ENCODE results near the gene ZNF862. TPM values are rescaled to one million over a fixed set of nuclear protein-coding genes. Genes with fewer than 3 reads are reported as not detected.

ZNF862 gene
- total and polyA plus RNA-seq, 2 experiments from 2014 or later: 0.94 to 2.3 TPM

DNA sequence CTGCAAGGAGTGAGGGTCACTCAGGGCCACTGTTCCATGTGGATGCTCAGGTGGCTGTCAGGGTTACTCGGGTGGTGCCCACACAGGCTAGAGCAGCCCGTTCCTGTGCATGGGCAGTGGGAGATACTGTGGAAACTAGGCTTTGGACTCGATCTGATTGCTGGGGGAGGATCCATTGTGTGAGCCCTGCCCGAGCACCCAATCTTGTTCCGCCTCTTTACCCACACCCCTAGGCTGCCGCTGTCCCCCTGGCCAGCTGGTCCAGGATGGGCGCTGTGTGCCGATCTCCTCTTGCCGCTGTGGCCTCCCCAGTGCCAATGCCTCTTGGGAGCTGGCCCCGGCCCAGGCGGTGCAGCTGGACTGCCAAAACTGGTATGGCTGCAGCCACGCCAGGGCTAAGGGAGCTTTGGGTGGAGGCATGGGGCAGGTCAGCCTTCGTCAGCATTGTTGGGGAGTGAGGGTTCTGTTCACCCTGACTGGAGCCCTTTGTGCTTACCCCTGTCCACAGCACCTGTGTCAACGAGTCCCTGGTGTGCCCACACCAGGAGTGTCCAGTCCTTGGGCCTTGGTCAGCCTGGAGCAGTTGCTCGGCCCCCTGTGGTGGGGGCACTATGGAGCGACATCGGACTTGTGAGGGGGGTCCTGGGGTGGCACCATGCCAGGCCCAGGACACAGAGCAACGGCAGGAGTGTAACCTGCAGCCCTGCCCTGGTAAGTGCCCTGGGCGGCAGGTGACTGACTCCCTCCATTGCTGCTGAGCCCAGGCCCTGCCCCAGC is 12.4 kb upstream of the ZNF862 start:
- H3K4me3 Mint-ChIP-seq: no peak overlapping the region
- Histone ChIP-seq H3K4me1 (ENCODE audit: insufficient read depth) (no peaks in the 10 kb centered on the region), H3K4me2 (no peak overlapping the region), H3K36me3 (ENCODE audit: insufficient read depth) (no peaks in the 10 kb centered on the region), H2AFZ (no peak overlapping the region), H3K79me2 (replicated peaks; ENCODE audit: insufficient read depth) (no peaks in the 10 kb centered on the region), H3K4me3 (no peak overlapping the region), H4K20me1 (replicated peaks; ENCODE audit: insufficient read depth) (no peaks in the 10 kb centered on the region), H3K27ac (ENCODE audit: low read depth) (no peak overlapping the region), H3K9me2 (ENCODE audit: insufficient read depth) (no peaks in the 10 kb centered on the region), H3K27me3 (ENCODE audit: insufficient read depth) (no peaks in the 10 kb centered on the region), H3F3A (replicated peaks; ENCODE audit: low read depth) (no peaks in the 10 kb centered on the region)
- DNase-seq (ENCODE audit: low spot score) (no peak), ATAC-seq (no peak)
- peaks cover 14% of the 10 kb centered on the region; the same call in 2 of the 3 replicates for H3K9me3 Mint-ChIP-seq
- no peak overlapping the region for H3K27ac Mint-ChIP-seq
- peaks cover 8% of the 10 kb centered on the region for H3K27me3 Mint-ChIP-seq (ENCODE audit: insufficient read depth, low read depth, poor library complexity)
- H3K4me1 Mint-ChIP-seq: no peaks in the 10 kb centered on the region
- no peaks in the 10 kb centered on the region for H3K36me3 Mint-ChIP-seq (ENCODE audit: low read depth)
- TF ChIP-seq JUNB (IDR thresholded peaks at IDR 0.05; ENCODE audit: unreplicated experiment): no peak
- no peak for TF ChIP-seq EZH2 (IDR thresholded peaks at IDR 0.05; ENCODE audit: low read depth, unreplicated experiment)
- TF ChIP-seq, protein P1, sequence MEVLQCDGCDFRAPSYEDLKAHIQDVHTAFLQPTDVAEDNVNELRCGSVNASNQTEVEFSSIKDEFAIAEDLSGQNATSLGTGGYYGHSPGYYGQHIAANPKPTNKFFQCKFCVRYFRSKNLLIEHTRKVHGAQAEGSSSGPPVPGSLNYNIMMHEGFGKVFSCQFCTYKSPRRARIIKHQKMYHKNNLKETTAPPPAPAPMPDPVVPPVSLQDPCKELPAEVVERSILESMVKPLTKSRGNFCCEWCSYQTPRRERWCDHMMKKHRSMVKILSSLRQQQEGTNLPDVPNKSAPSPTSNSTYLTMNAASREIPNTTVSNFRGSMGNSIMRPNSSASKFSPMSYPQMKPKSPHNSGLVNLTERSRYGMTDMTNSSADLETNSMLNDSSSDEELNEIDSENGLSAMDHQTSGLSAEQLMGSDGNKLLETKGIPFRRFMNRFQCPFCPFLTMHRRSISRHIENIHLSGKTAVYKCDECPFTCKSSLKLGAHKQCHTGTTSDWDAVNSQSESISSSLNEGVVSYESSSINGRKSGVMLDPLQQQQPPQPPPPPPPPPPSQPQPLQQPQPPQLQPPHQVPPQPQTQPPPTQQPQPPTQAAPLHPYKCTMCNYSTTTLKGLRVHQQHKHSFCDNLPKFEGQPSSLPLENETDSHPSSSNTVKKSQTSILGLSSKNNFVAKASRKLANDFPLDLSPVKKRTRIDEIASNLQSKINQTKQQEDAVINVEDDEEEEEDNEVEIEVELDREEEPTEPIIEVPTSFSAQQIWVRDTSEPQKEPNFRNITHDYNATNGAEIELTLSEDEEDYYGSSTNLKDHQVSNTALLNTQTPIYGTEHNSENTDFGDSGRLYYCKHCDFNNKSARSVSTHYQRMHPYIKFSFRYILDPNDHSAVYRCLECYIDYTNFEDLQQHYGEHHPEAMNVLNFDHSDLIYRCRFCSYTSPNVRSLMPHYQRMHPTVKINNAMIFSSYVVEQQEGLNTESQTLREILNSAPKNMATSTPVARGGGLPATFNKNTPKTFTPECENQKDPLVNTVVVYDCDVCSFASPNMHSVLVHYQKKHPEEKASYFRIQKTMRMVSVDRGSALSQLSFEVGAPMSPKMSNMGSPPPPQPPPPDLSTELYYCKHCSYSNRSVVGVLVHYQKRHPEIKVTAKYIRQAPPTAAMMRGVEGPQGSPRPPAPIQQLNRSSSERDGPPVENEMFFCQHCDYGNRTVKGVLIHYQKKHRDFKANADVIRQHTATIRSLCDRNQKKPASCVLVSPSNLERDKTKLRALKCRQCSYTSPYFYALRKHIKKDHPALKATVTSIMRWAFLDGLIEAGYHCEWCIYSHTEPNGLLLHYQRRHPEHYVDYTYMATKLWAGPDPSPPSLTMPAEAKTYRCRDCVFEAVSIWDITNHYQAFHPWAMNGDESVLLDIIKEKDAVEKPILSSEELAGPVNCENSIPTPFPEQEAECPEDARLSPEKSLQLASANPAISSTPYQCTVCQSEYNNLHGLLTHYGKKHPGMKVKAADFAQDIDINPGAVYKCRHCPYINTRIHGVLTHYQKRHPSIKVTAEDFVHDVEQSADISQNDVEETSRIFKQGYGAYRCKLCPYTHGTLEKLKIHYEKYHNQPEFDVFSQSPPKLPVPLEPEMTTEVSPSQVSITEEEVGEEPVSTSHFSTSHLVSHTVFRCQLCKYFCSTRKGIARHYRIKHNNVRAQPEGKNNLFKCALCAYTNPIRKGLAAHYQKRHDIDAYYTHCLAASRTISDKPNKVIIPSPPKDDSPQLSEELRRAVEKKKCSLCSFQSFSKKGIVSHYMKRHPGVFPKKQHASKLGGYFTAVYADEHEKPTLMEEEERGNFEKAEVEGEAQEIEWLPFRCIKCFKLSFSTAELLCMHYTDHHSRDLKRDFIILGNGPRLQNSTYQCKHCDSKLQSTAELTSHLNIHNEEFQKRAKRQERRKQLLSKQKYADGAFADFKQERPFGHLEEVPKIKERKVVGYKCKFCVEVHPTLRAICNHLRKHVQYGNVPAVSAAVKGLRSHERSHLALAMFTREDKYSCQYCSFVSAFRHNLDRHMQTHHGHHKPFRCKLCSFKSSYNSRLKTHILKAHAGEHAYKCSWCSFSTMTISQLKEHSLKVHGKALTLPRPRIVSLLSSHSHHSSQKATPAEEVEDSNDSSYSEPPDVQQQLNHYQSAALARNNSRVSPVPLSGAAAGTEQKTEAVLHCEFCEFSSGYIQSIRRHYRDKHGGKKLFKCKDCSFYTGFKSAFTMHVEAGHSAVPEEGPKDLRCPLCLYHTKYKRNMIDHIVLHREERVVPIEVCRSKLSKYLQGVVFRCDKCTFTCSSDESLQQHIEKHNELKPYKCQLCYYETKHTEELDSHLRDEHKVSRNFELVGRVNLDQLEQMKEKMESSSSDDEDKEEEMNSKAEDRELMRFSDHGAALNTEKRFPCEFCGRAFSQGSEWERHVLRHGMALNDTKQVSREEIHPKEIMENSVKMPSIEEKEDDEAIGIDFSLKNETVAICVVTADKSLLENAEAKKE (CRISPR knock-in tag; IDR thresholded peaks at IDR 0.05): no peak
- TF ChIP-seq, protein P2, sequence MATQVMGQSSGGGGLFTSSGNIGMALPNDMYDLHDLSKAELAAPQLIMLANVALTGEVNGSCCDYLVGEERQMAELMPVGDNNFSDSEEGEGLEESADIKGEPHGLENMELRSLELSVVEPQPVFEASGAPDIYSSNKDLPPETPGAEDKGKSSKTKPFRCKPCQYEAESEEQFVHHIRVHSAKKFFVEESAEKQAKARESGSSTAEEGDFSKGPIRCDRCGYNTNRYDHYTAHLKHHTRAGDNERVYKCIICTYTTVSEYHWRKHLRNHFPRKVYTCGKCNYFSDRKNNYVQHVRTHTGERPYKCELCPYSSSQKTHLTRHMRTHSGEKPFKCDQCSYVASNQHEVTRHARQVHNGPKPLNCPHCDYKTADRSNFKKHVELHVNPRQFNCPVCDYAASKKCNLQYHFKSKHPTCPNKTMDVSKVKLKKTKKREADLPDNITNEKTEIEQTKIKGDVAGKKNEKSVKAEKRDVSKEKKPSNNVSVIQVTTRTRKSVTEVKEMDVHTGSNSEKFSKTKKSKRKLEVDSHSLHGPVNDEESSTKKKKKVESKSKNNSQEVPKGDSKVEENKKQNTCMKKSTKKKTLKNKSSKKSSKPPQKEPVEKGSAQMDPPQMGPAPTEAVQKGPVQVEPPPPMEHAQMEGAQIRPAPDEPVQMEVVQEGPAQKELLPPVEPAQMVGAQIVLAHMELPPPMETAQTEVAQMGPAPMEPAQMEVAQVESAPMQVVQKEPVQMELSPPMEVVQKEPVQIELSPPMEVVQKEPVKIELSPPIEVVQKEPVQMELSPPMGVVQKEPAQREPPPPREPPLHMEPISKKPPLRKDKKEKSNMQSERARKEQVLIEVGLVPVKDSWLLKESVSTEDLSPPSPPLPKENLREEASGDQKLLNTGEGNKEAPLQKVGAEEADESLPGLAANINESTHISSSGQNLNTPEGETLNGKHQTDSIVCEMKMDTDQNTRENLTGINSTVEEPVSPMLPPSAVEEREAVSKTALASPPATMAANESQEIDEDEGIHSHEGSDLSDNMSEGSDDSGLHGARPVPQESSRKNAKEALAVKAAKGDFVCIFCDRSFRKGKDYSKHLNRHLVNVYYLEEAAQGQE (IDR thresholded peaks at IDR 0.05; ENCODE audit: unreplicated experiment): no peak
- no peak for TF ChIP-seq EZH2phosphoT487 (IDR thresholded peaks at IDR 0.05; ENCODE audit: unreplicated experiment)
- TF ChIP-seq, protein P3, sequence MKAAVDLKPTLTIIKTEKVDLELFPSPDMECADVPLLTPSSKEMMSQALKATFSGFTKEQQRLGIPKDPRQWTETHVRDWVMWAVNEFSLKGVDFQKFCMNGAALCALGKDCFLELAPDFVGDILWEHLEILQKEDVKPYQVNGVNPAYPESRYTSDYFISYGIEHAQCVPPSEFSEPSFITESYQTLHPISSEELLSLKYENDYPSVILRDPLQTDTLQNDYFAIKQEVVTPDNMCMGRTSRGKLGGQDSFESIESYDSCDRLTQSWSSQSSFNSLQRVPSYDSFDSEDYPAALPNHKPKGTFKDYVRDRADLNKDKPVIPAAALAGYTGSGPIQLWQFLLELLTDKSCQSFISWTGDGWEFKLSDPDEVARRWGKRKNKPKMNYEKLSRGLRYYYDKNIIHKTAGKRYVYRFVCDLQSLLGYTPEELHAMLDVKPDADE (IDR thresholded peaks at IDR 0.05): no peak
- TF ChIP-seq, protein P4, sequence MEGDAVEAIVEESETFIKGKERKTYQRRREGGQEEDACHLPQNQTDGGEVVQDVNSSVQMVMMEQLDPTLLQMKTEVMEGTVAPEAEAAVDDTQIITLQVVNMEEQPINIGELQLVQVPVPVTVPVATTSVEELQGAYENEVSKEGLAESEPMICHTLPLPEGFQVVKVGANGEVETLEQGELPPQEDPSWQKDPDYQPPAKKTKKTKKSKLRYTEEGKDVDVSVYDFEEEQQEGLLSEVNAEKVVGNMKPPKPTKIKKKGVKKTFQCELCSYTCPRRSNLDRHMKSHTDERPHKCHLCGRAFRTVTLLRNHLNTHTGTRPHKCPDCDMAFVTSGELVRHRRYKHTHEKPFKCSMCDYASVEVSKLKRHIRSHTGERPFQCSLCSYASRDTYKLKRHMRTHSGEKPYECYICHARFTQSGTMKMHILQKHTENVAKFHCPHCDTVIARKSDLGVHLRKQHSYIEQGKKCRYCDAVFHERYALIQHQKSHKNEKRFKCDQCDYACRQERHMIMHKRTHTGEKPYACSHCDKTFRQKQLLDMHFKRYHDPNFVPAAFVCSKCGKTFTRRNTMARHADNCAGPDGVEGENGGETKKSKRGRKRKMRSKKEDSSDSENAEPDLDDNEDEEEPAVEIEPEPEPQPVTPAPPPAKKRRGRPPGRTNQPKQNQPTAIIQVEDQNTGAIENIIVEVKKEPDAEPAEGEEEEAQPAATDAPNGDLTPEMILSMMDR (conservative IDR thresholded peaks at IDR 0.05; ENCODE audit: low read depth in 2 of 2): no peak
- TF ChIP-seq NANOG (IDR thresholded peaks at IDR 0.05; ENCODE audit: borderline replicate concordance): no peak
- TF ChIP-seq CREB1 (CRISPR knock-in tag; IDR thresholded peaks at IDR 0.05; ENCODE audit: low read depth): no peak
